ENCODE measurements around the gene KIAA0513.
"Not testable (repeated sequence)": the region's sequence is repeated elsewhere in the genome, so short reads cannot be mapped to it uniquely, and the experiment has no call there.

Gene KIAA0513

GRCh38 chr16:85093705-85094104, 66.1 kb downstream of the KIAA0513 start:
- DNase-seq = no peak

- no peak for DNase-seq
Observed at GRCh38 chr16:85094176-85094805, 66.7 kb downstream of the KIAA0513 start.

GRCh38 chr16:85094812-85095211, 67.2 kb downstream of the KIAA0513 start:
- no peak for DNase-seq

GRCh38 chr16:85096921-85097320, 69.3 kb downstream of the KIAA0513 start:
- DNase-seq = no peak

GRCh38 chr16:85098565-85098964, 71.0 kb downstream of the KIAA0513 start:
- no peak for DNase-seq

GRCh38 chr16:85100265-85100664, 72.7 kb downstream of the KIAA0513 start:
- DNase-seq = no peak

- no peak for DNase-seq
Observed at GRCh38 chr16:85101956-85102630, 74.5 kb downstream of the KIAA0513 start.

GRCh38 chr16:85103114-85104079, 75.8 kb downstream of the KIAA0513 start:
- no peak for DNase-seq

GRCh38 chr16:85104147-85104546, 76.6 kb downstream of the KIAA0513 start:
- DNase-seq = no peak

GRCh38 chr16:85104821-85105391, 77.3 kb downstream of the KIAA0513 start:
- DNase-seq = peak; percentile 16

GRCh38 chr16:85105475-85105874, 77.9 kb downstream of the KIAA0513 start:
- DNase-seq = no peak

- DNase-seq = no peak
Observed at GRCh38 chr16:85107083-85107482, 79.5 kb downstream of the KIAA0513 start.

GRCh38 chr16:85107532-85107931, 79.9 kb downstream of the KIAA0513 start:
- DNase-seq = no peak

- DNase-seq = no peak
Observed at GRCh38 chr16:85110105-85110504, 82.5 kb downstream of the KIAA0513 start.

- no peak for DNase-seq
Observed at GRCh38 chr16:85111184-85111583, 83.6 kb downstream of the KIAA0513 start.

- no peak for DNase-seq
Observed at GRCh38 chr16:85112364-85112763, 84.8 kb downstream of the KIAA0513 start, which contains the start of gene CIBAR2. Gene CIBAR2 (minus strand): TSS chr16:85112472. CDS start chr16:85112352, 120 bp downstream.

GRCh38 chr16:85113168-85113733, 85.7 kb downstream of the KIAA0513 start:
- no peak for DNase-seq

- no peak for DNase-seq
Observed at GRCh38 chr16:85113913-85114312, 86.3 kb downstream of the KIAA0513 start.

GRCh38 chr16:85114909-85115567, 87.4 kb downstream of the KIAA0513 start:
- peak; percentile 67 for DNase-seq

- DNase-seq = no peak
Observed at GRCh38 chr16:85117418-85117817, 89.8 kb downstream of the KIAA0513 start.

GRCh38 chr16:85120006-85120340, 92.4 kb downstream of the KIAA0513 start:
- DNase-seq = no peak

- DNase-seq = not testable (repeated sequence)
Observed at GRCh38 chr16:85123441-85123840, 95.8 kb downstream of the KIAA0513 start.

Measured in activated effector memory CD4-positive, alpha-beta T cell treated with Interleukin-2 at 50 U/mL for 16 hours (primary cell).